ENCODE data around the gene CHMP5.

DNA sequence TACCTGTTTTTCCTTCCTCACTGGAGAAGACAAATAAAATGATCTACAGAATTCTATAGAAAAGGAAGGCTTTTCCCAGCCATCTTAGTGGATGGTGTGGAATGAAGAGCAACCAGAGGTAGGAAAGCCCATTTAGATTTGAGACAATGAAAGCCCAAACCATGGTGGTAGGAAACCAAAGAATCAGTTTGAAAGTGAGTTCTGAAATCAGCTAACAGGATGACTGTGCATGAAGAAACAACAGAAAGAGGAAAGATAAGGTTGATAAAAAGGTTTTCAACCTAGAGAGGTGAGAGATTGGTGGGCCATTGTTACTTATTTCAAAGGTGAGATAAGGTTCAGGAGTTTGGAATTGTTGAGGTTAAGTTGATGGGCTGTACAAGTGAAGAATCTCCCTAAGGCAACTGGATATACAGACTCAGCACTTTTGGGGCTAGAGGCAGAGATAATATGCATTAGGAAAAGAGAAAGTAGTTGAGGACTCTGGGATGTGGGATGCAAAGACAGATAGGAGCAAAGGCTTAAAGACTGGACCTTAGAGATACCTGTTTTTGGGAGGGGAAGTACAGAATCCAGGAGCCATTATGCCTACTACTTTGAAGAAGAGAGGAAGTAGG lies 2.4 kb downstream of the CHMP5 start:
- TF ChIP-seq, protein P1, sequence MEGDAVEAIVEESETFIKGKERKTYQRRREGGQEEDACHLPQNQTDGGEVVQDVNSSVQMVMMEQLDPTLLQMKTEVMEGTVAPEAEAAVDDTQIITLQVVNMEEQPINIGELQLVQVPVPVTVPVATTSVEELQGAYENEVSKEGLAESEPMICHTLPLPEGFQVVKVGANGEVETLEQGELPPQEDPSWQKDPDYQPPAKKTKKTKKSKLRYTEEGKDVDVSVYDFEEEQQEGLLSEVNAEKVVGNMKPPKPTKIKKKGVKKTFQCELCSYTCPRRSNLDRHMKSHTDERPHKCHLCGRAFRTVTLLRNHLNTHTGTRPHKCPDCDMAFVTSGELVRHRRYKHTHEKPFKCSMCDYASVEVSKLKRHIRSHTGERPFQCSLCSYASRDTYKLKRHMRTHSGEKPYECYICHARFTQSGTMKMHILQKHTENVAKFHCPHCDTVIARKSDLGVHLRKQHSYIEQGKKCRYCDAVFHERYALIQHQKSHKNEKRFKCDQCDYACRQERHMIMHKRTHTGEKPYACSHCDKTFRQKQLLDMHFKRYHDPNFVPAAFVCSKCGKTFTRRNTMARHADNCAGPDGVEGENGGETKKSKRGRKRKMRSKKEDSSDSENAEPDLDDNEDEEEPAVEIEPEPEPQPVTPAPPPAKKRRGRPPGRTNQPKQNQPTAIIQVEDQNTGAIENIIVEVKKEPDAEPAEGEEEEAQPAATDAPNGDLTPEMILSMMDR (IDR thresholded peaks at IDR 0.05), result no peak
- TF ChIP-seq POLR2A (IDR thresholded peaks at IDR 0.05), result no peak

Measured in Peyer's patch (tissue), 4 donors.